ENCODE results near the gene MCEMP1. TPM values are rescaled to one million over a fixed set of nuclear protein-coding genes. Genes with fewer than 3 reads are reported as not detected.

The MCEMP1 gene
- total and polyA plus RNA-seq, 2 donors = 0.28 to 1.6 TPM

GRCh38 chr19:7705387-7706187 is 28.7 kb downstream of the MCEMP1 start:
- DNase-seq (ENCODE audit: low read depth in 6 of 9, low spot score in 9 of 9) = peak in 6 of 9 donors; percentile 3 to 59 (median 12)
- 27% methylated on average over 24 of the region's 24 CpGs for WGBS
- Histone ChIP-seq H3K36me3 (ENCODE audit: control insufficient read depth in 2 of 2, insufficient read depth in 2 of 2, low read length in 1 of 2) (no peaks in the 10 kb centered on the region), H3K4me1 (ENCODE audit: control insufficient read depth in 2 of 2, insufficient read depth in 2 of 2, low read length in 2 of 2) (no peaks in the 10 kb centered on the region), H3K27ac (ENCODE audit: low read depth in 1 of 2, low read length in 1 of 2) (peak overlapping the region in 1 of 2 donors; percentile 77), H3K27me3 (ENCODE audit: control insufficient read depth in 2 of 2, insufficient read depth in 1 of 2, low read length in 1 of 2) (peaks cover 0 to 8% of the 10 kb centered on the region in 2 donors), H3K9me3 (ENCODE audit: control insufficient read depth in 2 of 2, insufficient read depth in 1 of 2, low read length in 1 of 2) (no peaks in the 10 kb centered on the region), H3K4me3 (ENCODE audit: low read length in 2 of 2) (no peak overlapping the region)

- DNase-seq (ENCODE audit: low read depth in 6 of 9, low spot score in 9 of 9) = no peak
- H3K36me3 ChIP-seq (ENCODE audit: control insufficient read depth in 2 of 2, insufficient read depth in 2 of 2, low read length in 1 of 2) = no peaks in the 10 kb centered on the region
- WGBS = 90% methylated on average over 14 of the region's 14 CpGs
- no peak overlapping the region for H3K27ac ChIP-seq (ENCODE audit: low read depth in 1 of 2, low read length in 1 of 2)
- no peak overlapping the region for H3K4me3 ChIP-seq (ENCODE audit: low read length in 2 of 2)
- H3K27me3 ChIP-seq (ENCODE audit: control insufficient read depth in 2 of 2, insufficient read depth in 1 of 2, low read length in 1 of 2) = peaks cover 0 to 6% of the 10 kb centered on the region in 2 donors
- H3K9me3 ChIP-seq (ENCODE audit: control insufficient read depth in 2 of 2, insufficient read depth in 1 of 2, low read length in 1 of 2) = no peaks in the 10 kb centered on the region
- H3K4me1 ChIP-seq (ENCODE audit: control insufficient read depth in 2 of 2, insufficient read depth in 2 of 2, low read length in 2 of 2) = no peaks in the 10 kb centered on the region
These were observed 29.5 kb downstream of the MCEMP1 start for GRCh38 chr19:7706188-7706954.

DNA sequence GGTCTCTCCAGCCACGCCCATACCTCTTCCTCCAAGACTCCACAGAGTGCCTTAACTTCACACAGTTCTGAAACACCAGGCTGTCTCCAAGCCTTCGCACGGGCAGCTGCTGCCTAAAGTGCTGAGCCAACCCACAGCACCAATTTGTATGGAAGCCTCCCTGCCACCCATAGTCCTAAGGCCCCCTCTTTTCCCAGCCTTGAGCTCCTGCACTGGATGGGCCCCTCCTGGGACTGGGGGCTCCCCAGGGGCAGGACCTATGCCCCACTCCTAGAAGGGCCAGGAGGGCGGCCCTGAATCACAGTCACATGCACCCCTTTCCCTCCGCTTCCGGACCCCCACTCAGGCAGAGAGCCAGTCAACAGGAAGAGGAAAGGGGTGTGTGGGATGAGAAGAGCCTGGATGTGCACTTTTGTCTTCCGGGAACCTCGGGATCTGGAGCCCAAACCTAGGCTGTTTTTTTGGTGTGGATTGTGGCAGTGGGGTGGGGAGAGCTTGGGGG is 30.1 kb downstream of the MCEMP1 start:
- Histone ChIP-seq H3K36me3 (ENCODE audit: control insufficient read depth in 2 of 2, insufficient read depth in 2 of 2, low read length in 1 of 2) (no peaks in the 10 kb centered on the region), H3K27ac (ENCODE audit: low read depth in 1 of 2, low read length in 1 of 2) (no peak overlapping the region), H3K27me3 (ENCODE audit: control insufficient read depth in 2 of 2, insufficient read depth in 1 of 2, low read length in 1 of 2) (peaks cover 0 to 6% of the 10 kb centered on the region in 2 donors), H3K4me1 (ENCODE audit: control insufficient read depth in 2 of 2, insufficient read depth in 2 of 2, low read length in 2 of 2) (no peaks in the 10 kb centered on the region), H3K4me3 (ENCODE audit: low read length in 2 of 2) (no peak overlapping the region), H3K9me3 (ENCODE audit: control insufficient read depth in 2 of 2, insufficient read depth in 1 of 2, low read length in 1 of 2) (no peaks in the 10 kb centered on the region)
- no peak for DNase-seq (ENCODE audit: low read depth in 6 of 9, low spot score in 9 of 9)
- 81% methylated on average over 8 of the region's 8 CpGs for WGBS

GRCh38 chr19:7709932-7710460 is 33.1 kb downstream of the MCEMP1 start:
- no peaks in the 10 kb centered on the region for H3K27me3 ChIP-seq (ENCODE audit: control insufficient read depth in 2 of 2, insufficient read depth in 1 of 2, low read length in 1 of 2)
- WGBS = 91% methylated on average over 10 of the region's 10 CpGs
- no peaks in the 10 kb centered on the region for H3K4me1 ChIP-seq (ENCODE audit: control insufficient read depth in 2 of 2, insufficient read depth in 2 of 2, low read length in 2 of 2)
- H3K9me3 ChIP-seq (ENCODE audit: control insufficient read depth in 2 of 2, insufficient read depth in 1 of 2, low read length in 1 of 2) = no peaks in the 10 kb centered on the region
- H3K36me3 ChIP-seq (ENCODE audit: control insufficient read depth in 2 of 2, insufficient read depth in 2 of 2, low read length in 1 of 2) = no peaks in the 10 kb centered on the region
- no peak overlapping the region for H3K27ac ChIP-seq (ENCODE audit: low read depth in 1 of 2, low read length in 1 of 2)
- no peak overlapping the region for H3K4me3 ChIP-seq (ENCODE audit: low read length in 2 of 2)
- DNase-seq (ENCODE audit: low read depth in 6 of 9, low spot score in 9 of 9) = no peak

GRCh38 chr19:7710616-7711015 is 33.7 kb downstream of the MCEMP1 start:
- Histone ChIP-seq H3K36me3 (ENCODE audit: control insufficient read depth in 2 of 2, insufficient read depth in 2 of 2, low read length in 1 of 2) (no peaks in the 10 kb centered on the region), H3K4me1 (ENCODE audit: control insufficient read depth in 2 of 2, insufficient read depth in 2 of 2, low read length in 2 of 2) (no peaks in the 10 kb centered on the region), H3K27me3 (ENCODE audit: control insufficient read depth in 2 of 2, insufficient read depth in 1 of 2, low read length in 1 of 2) (no peaks in the 10 kb centered on the region), H3K27ac (ENCODE audit: low read depth in 1 of 2, low read length in 1 of 2) (no peak overlapping the region), H3K4me3 (ENCODE audit: low read length in 2 of 2) (no peak overlapping the region), H3K9me3 (ENCODE audit: control insufficient read depth in 2 of 2, insufficient read depth in 1 of 2, low read length in 1 of 2) (no peaks in the 10 kb centered on the region)
- DNase-seq (ENCODE audit: low read depth in 6 of 9, low spot score in 9 of 9) = no peak
- 81% methylated on average over 5 of the region's 5 CpGs for whole genome bisulfite sequencing

DNA sequence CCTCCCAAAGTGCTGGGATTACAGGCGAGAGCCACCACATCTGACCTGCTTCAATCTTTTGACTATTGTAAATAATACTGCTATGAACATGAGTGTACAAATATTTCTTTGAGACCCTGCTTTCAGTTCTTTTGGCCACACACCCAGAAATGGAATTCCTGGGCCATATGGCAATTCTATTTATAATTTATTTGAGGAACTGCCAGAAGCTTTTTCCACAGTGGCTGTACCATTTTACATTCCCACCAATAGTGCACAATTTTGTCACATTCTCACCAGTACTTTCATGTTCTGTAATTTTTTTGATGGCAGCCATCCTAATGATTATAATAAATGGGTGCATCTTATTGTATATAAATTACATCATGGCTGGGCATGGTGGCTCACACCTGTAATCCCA is 38.8 kb downstream of the MCEMP1 start:
- Histone ChIP-seq H3K36me3 (ENCODE audit: control insufficient read depth in 2 of 2, insufficient read depth in 2 of 2, low read length in 1 of 2) (no peaks in the 10 kb centered on the region), H3K9me3 (ENCODE audit: control insufficient read depth in 2 of 2, insufficient read depth in 1 of 2, low read length in 1 of 2) (no peaks in the 10 kb centered on the region), H3K4me3 (ENCODE audit: low read length in 2 of 2) (no peak overlapping the region), H3K27me3 (ENCODE audit: control insufficient read depth in 2 of 2, insufficient read depth in 1 of 2, low read length in 1 of 2) (peaks cover 0 to 3% of the 10 kb centered on the region in 2 donors), H3K27ac (ENCODE audit: low read depth in 1 of 2, low read length in 1 of 2) (no peak overlapping the region), H3K4me1 (ENCODE audit: control insufficient read depth in 2 of 2, insufficient read depth in 2 of 2, low read length in 2 of 2) (no peaks in the 10 kb centered on the region)
- 100% methylated on average over 1 of the region's 1 CpG for WGBS
- DNase-seq (ENCODE audit: low read depth in 6 of 9, low spot score in 9 of 9) = no peak

GRCh38 chr19:7716762-7717161 is 39.9 kb downstream of the MCEMP1 start:
- H3K36me3 ChIP-seq (ENCODE audit: control insufficient read depth in 2 of 2, insufficient read depth in 2 of 2, low read length in 1 of 2) = no peaks in the 10 kb centered on the region
- no peaks in the 10 kb centered on the region for H3K9me3 ChIP-seq (ENCODE audit: control insufficient read depth in 2 of 2, insufficient read depth in 1 of 2, low read length in 1 of 2)
- peaks cover 0 to 3% of the 10 kb centered on the region in 2 donors for H3K27me3 ChIP-seq (ENCODE audit: control insufficient read depth in 2 of 2, insufficient read depth in 1 of 2, low read length in 1 of 2)
- H3K4me1 ChIP-seq (ENCODE audit: control insufficient read depth in 2 of 2, insufficient read depth in 2 of 2, low read length in 2 of 2) = no peaks in the 10 kb centered on the region
- H3K27ac ChIP-seq (ENCODE audit: low read depth in 1 of 2, low read length in 1 of 2) = no peak overlapping the region
- WGBS = 95% methylated on average over 1 of the region's 1 CpG
- H3K4me3 ChIP-seq (ENCODE audit: low read length in 2 of 2) = no peak overlapping the region
- DNase-seq (ENCODE audit: low read depth in 6 of 9, low spot score in 9 of 9) = no peak

DNA sequence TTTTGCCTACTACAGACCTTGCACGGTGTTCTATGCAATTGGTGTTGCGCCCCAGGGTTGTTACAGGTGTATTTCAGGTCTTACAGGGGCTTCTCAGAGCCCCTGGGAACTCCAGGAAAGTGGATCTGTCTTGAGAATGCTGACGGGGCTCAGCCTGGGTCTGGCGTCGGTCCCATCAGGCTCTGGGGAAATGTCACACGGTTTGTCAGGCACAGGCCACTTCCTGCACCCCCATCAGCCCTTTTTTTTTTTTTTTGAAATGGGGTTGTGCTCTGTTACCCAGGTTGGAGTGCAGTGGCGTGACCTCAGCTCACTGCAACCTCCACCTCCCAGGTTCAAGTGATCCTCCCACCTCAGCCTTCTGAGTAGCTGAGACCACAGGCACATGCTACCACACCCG is 41.8 kb downstream of the MCEMP1 start:
- DNase-seq (ENCODE audit: low read depth in 6 of 9, low spot score in 9 of 9) = no peak
- H3K4me3 ChIP-seq (ENCODE audit: low read length in 2 of 2) = no peak overlapping the region
- H3K36me3 ChIP-seq (ENCODE audit: control insufficient read depth in 2 of 2, insufficient read depth in 2 of 2, low read length in 1 of 2) = no peaks in the 10 kb centered on the region
- H3K27ac ChIP-seq (ENCODE audit: low read depth in 1 of 2, low read length in 1 of 2) = no peak overlapping the region
- no peaks in the 10 kb centered on the region for H3K4me1 ChIP-seq (ENCODE audit: control insufficient read depth in 2 of 2, insufficient read depth in 2 of 2, low read length in 2 of 2)
- WGBS = 36% methylated on average over 8 of the region's 8 CpGs
- peaks cover 0 to 3% of the 10 kb centered on the region in 2 donors for H3K27me3 ChIP-seq (ENCODE audit: control insufficient read depth in 2 of 2, insufficient read depth in 1 of 2, low read length in 1 of 2)
- H3K9me3 ChIP-seq (ENCODE audit: control insufficient read depth in 2 of 2, insufficient read depth in 1 of 2, low read length in 1 of 2) = no peaks in the 10 kb centered on the region

GRCh38 chr19:7720351-7720750 is 43.5 kb downstream of the MCEMP1 start:
- DNase-seq (ENCODE audit: low read depth in 6 of 9, low spot score in 9 of 9) = no peak
- 97% methylated on average over 6 of the region's 6 CpGs for WGBS
- no peaks in the 10 kb centered on the region for H3K9me3 ChIP-seq (ENCODE audit: control insufficient read depth in 2 of 2, insufficient read depth in 1 of 2, low read length in 1 of 2)
- H3K4me1 ChIP-seq (ENCODE audit: control insufficient read depth in 2 of 2, insufficient read depth in 2 of 2, low read length in 2 of 2) = no peaks in the 10 kb centered on the region
- H3K27me3 ChIP-seq (ENCODE audit: control insufficient read depth in 2 of 2, insufficient read depth in 1 of 2, low read length in 1 of 2) = peaks cover 0 to 3% of the 10 kb centered on the region in 2 donors
- no peak overlapping the region for H3K27ac ChIP-seq (ENCODE audit: low read depth in 1 of 2, low read length in 1 of 2)
- H3K36me3 ChIP-seq (ENCODE audit: control insufficient read depth in 2 of 2, insufficient read depth in 2 of 2, low read length in 1 of 2) = no peaks in the 10 kb centered on the region
- no peak overlapping the region for H3K4me3 ChIP-seq (ENCODE audit: low read length in 2 of 2)

Measured in thymus (tissue), 11 donors.